ENCODE measurements around the gene BMAL1.

DNA sequence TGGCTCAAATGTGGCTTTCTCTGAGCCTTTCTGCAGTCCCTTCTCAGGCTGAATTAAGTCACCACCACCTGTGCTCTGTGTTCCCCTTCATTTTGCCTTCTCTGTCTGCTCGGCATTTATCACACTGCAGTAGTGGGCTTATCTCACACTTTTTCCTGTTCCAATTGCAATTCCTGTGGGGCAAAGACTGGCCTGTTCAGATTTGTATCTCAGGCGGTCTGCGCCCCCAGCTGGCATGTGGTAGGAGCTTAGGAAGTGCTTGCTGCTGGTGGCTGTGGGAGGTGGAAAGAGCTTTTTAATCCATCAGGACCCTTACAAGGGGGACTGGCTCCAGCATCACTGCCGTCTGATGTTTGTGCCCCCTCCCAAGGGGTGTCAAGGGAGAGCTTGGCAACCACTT is 21.2 kb downstream of the BMAL1 start:
- TF ChIP-seq, protein P1, sequence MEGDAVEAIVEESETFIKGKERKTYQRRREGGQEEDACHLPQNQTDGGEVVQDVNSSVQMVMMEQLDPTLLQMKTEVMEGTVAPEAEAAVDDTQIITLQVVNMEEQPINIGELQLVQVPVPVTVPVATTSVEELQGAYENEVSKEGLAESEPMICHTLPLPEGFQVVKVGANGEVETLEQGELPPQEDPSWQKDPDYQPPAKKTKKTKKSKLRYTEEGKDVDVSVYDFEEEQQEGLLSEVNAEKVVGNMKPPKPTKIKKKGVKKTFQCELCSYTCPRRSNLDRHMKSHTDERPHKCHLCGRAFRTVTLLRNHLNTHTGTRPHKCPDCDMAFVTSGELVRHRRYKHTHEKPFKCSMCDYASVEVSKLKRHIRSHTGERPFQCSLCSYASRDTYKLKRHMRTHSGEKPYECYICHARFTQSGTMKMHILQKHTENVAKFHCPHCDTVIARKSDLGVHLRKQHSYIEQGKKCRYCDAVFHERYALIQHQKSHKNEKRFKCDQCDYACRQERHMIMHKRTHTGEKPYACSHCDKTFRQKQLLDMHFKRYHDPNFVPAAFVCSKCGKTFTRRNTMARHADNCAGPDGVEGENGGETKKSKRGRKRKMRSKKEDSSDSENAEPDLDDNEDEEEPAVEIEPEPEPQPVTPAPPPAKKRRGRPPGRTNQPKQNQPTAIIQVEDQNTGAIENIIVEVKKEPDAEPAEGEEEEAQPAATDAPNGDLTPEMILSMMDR (conservative IDR thresholded peaks at IDR 0.05; ENCODE audit: low read depth, low read length) = no peak
- TF ChIP-seq EZH2 (IDR thresholded peaks at IDR 0.05; ENCODE audit: borderline replicate concordance, low read depth, low read length, poor library complexity, severe bottlenecking) = no peak
